ENCODE results near the gene P4HA3.

DNA sequence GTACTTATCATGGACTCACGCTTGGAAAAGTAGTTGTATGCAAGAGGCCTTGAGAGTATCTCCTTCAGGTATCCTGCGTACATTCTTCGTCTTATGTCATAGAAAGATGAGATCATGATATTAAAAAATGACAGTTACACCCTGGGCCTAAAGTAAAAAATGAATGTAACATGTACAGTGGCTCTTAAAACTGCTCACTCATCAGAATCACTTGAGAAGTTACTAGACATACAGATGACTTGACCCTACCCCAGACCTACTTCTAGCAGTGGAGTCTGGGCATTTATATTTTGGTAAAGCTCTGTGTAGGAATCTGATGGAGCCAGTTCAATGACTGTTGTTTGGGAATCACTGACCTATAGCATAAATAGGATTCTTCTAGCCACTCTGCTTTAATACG, 85.9 kb downstream of the P4HA3 start:
- TF ChIP-seq CTCF (IDR thresholded peaks at IDR 0.05) (no peak), POLR2A (IDR thresholded peaks at IDR 0.05) (no peak)

All from adrenal gland (tissue), 5 donors.